Gastroesophageal sphincter (tissue), 4 donors: ENCODE data around the gene ANKRD42. TPM values are rescaled to one million over a fixed set of nuclear protein-coding genes. Genes with fewer than 3 reads are reported as not detected.

ENCODE experiments used
- ATAC-seq: fragments of 150-250 bp; one replicate; pipeline ENCODE4 v1.9.1; 2016; ENCODE audit warnings: mild to moderate bottlenecking, moderate library complexity
- H3K27ac ChIP-seq, 4 donors: fragments of 200-600 bp; sonication (generic) in 3 of 4; 1 replicate in 3 of 4; 2 replicates in 1 of 4; pipeline ENCODE4 v1.5.1; 2016 to 2019
- H3K27me3 ChIP-seq: fragments of 200-600 bp; sonication (generic); one replicate; pipeline ENCODE4 v1.5.1; 2019
- H3K36me3 ChIP-seq, 2 donors: fragments of 200-600 bp; sonication (generic); one replicate each; pipeline ENCODE4 v1.5.1; 2019; ENCODE audit warnings: control low read depth in 1 of 2
- H3K4me1 ChIP-seq, 3 donors: fragments of 200-600 bp; sonication (generic); 1 replicate in 2 of 3; 2 replicates in 1 of 3; pipeline ENCODE4 v1.5.1; 2016 to 2019; ENCODE audit warnings: control low read depth in 2 of 3
- H3K4me3 ChIP-seq, 2 donors: fragments of 200-600 bp; sonication (generic); one replicate each; pipeline ENCODE4 v1.5.1; 2019; ENCODE audit warnings: mild to moderate bottlenecking in 1 of 2, moderate library complexity in 1 of 2
- H3K9me3 ChIP-seq, 3 donors: fragments of 200-600 bp; sonication (generic); one replicate each; pipeline ENCODE4 v1.5.1; 2017 to 2019; ENCODE audit warnings: control low read depth in 2 of 3
- CTCF ChIP-seq, 4 experiments: fragments of 200-600 bp in 2 of 4; fragments of 450-650 bp in 2 of 4; sonication (generic) in 1 of 4; IDR thresholded peaks; one replicate each; pipeline ENCODE4 v1.5.1; 2017 to 2019; ENCODE audit warnings: antibody characterized with exemption in 4 of 4, mild to moderate bottlenecking in 2 of 4, moderate library complexity in 2 of 4
- EP300 ChIP-seq: sonication (generic); formaldehyde crosslinking; IDR thresholded peaks from one replicate; pipeline ENCODE4 v1.6.1; 2017; ENCODE audit warnings: antibody characterized with exemption, mild to moderate bottlenecking
- POLR2A ChIP-seq, 2 donors: fragments of 450-650 bp; IDR thresholded peaks; one replicate each; pipeline ENCODE4 v1.6.1; 2017; ENCODE audit warnings: antibody characterized with exemption in 2 of 2, mild to moderate bottlenecking in 2 of 2, moderate library complexity in 1 of 2
- POLR2AphosphoS5 ChIP-seq: sonication (generic); formaldehyde crosslinking; IDR thresholded peaks from one replicate; pipeline ENCODE4 v1.6.1; 2017; ENCODE audit warnings: antibody characterized with exemption
- WGBS, 2 donors: methylation state at CpG; one replicate each; pipeline ENCODE4 v1.1.5; 2018; ENCODE audit warnings: low coverage in 1 of 2; 5-methylcytosine and 5-hydroxymethylcytosine counted together
- total RNA-seq, 4 donors: library from RNA; depleted of rRNA; stranded (reverse); fragments of >200 nt; gene quantifications; one replicate each; pipeline ENCODE4 v1.1.0, GENCODE V29; 2016

Gene ANKRD42
- total RNA-seq, 4 donors from 2014 or later = 9.3 to 13.3 (median 13.2) TPM

- Histone ChIP-seq H3K4me1 (peaks cover 25 to 72% (median 26%) of the 10 kb centered on the region in 3 donors), H3K36me3 (peaks cover 13 to 74% of the 10 kb centered on the region in 2 donors), H3K9me3 (no peaks in the 10 kb centered on the region), H3K27me3 (no peaks in the 10 kb centered on the region), H3K27ac (no peak overlapping the region), H3K4me3 (no peak overlapping the region)
- ATAC-seq = no peak
- TF ChIP-seq POLR2AphosphoS5 (no peak), EP300 (no peak), CTCF (IDR thresholded peaks at IDR 0.05) (no peak), POLR2A (IDR thresholded peaks at IDR 0.05) (no peak)
- 95 to 100% methylated on average over 1 to 4 of the region's 4 CpGs for WGBS, 2 donors
Measured at GRCh38 chr11:83172551-83172950, 21.0 kb upstream of the ANKRD42 start.

- no peak overlapping the region for H3K27ac ChIP-seq
- H3K36me3 ChIP-seq = peaks cover 5 to 74% of the 10 kb centered on the region in 2 donors
- no peaks in the 10 kb centered on the region for H3K9me3 ChIP-seq
- no peaks in the 10 kb centered on the region for H3K27me3 ChIP-seq
- TF ChIP-seq POLR2A (IDR thresholded peaks at IDR 0.05) (no peak), CTCF (IDR thresholded peaks at IDR 0.05) (no peak), EP300 (no peak), POLR2AphosphoS5 (no peak)
- no peak overlapping the region for H3K4me3 ChIP-seq
- peaks cover 25 to 72% (median 26%) of the 10 kb centered on the region in 3 donors for H3K4me1 ChIP-seq
- ATAC-seq = no peak
Measured at GRCh38 chr11:83174008-83174407, 19.5 kb upstream of the ANKRD42 start.

- peaks cover 0 to 77% of the 10 kb centered on the region in 2 donors for H3K36me3 ChIP-seq
- TF ChIP-seq POLR2AphosphoS5 (no peak), POLR2A (IDR thresholded peaks at IDR 0.05) (no peak), EP300 (no peak), CTCF (IDR thresholded peaks at IDR 0.05) (no peak)
- ATAC-seq = no peak
- WGBS, 2 donors = 73% methylated on average over 1 of the region's 1 CpG; no CpG with 5 or more reads in 1 of the 2 donors
- no peak overlapping the region for H3K4me3 ChIP-seq
- H3K27ac ChIP-seq = no peak overlapping the region
- H3K27me3 ChIP-seq = no peaks in the 10 kb centered on the region
- H3K9me3 ChIP-seq = no peaks in the 10 kb centered on the region
- H3K4me1 ChIP-seq = peaks cover 20 to 54% (median 21%) of the 10 kb centered on the region in 3 donors
Measured at GRCh38 chr11:83175815-83176214, 17.7 kb upstream of the ANKRD42 start.

GRCh38 chr11:83181815-83182214, 11.7 kb upstream of the ANKRD42 start:
- TF ChIP-seq POLR2A (IDR thresholded peaks at IDR 0.05) = no peak
- no peak for TF ChIP-seq CTCF (IDR thresholded peaks at IDR 0.05)
- TF ChIP-seq EP300 = no peak
- no peak for TF ChIP-seq POLR2AphosphoS5
- WGBS, 2 donors = 30 to 48% methylated on average over 2 of the region's 2 CpGs
- Histone ChIP-seq H3K9me3 (no peaks in the 10 kb centered on the region), H3K27ac (no peak overlapping the region), H3K27me3 (no peaks in the 10 kb centered on the region), H3K4me1 (peaks cover 0 to 7% (median 0%) of the 10 kb centered on the region in 3 donors), H3K4me3 (no peak overlapping the region), H3K36me3 (peaks cover 7 to 99% of the 10 kb centered on the region in 2 donors)
- ATAC-seq = no peak

GRCh38 chr11:83185767-83186166, 7.7 kb upstream of the ANKRD42 start:
- TF ChIP-seq POLR2AphosphoS5 = no peak
- TF ChIP-seq POLR2A (IDR thresholded peaks at IDR 0.05) = no peak
- no peak for TF ChIP-seq CTCF (IDR thresholded peaks at IDR 0.05)
- TF ChIP-seq EP300 = no peak
- ATAC-seq = no peak
- Histone ChIP-seq H3K4me1 (peaks cover 0 to 7% (median 0%) of the 10 kb centered on the region in 3 donors), H3K36me3 (peaks cover 7 to 93% of the 10 kb centered on the region in 2 donors), H3K27me3 (no peaks in the 10 kb centered on the region), H3K9me3 (no peaks in the 10 kb centered on the region), H3K4me3 (no peak overlapping the region), H3K27ac (no peak overlapping the region)
- 89 to 90% methylated on average over 1 of the region's 1 CpG for WGBS, 2 donors
